Calu3 (cell line): ENCODE measurements around the gene MUC6. TPM values are rescaled to one million over a fixed set of nuclear protein-coding genes. Genes with fewer than 3 reads are reported as not detected.

Experiments used
- BruUV-seq: library from RNA; stranded (reverse); fragments of 400-500 nt; replicated peaks from 2 replicates; lab custom pipeline; 2021; lab: Mats Ljungman, UMichigan
- CTCF ChIA-PET: fragments of 300-600 bp; sonication (Branson Sonifier 250); formaldehyde crosslinking; loops from one replicate; lab custom pipeline; 2022; ENCODE audit warnings: antibody characterized with exemption; lab: Charles Lee
- DNase-seq: peaks from one replicate; pipeline ENCODE4 v3.0.0; 2022
- H3K27ac Mint-ChIP-seq: one replicate; pipeline ENCODE4 v1.8.0; 2022; ENCODE audit warnings: mixed read lengths; ENCODE audit not compliant: unreplicated experiment
- H3K27me3 Mint-ChIP-seq: one replicate; pipeline ENCODE4 v1.8.0; 2022; ENCODE audit warnings: mixed read lengths; ENCODE audit not compliant: unreplicated experiment
- H3K36me3 Mint-ChIP-seq: one replicate; pipeline ENCODE4 v1.8.0; 2022; ENCODE audit warnings: mild to moderate bottlenecking, moderate library complexity, mixed read lengths; ENCODE audit not compliant: insufficient read depth, unreplicated experiment
- H3K4me1 Mint-ChIP-seq: one replicate; pipeline ENCODE4 v1.8.0; 2022; ENCODE audit warnings: mild to moderate bottlenecking, low read depth, mixed read lengths; ENCODE audit not compliant: unreplicated experiment
- H3K4me3 Mint-ChIP-seq: one replicate; pipeline ENCODE4 v1.8.0; 2022; ENCODE audit warnings: mild to moderate bottlenecking, low read depth, moderate library complexity, mixed read lengths; ENCODE audit not compliant: unreplicated experiment
- H3K9me3 Mint-ChIP-seq: one replicate; pipeline ENCODE4 v1.8.0; 2022; ENCODE audit warnings: low read depth, mixed read lengths; ENCODE audit not compliant: unreplicated experiment
- CTCF ChIP-seq: fragments of 200-600 bp; IDR thresholded peaks from one replicate; pipeline ENCODE4 v1.8.0; 2022; ENCODE audit warnings: antibody characterized with exemption; ENCODE audit not compliant: unreplicated experiment
- intact Hi-C: fragments of 100-400 bp; cut with micrococcal nuclease; formaldehyde crosslinking; loops from one replicate; pipeline ENCODE4 v1.10.0; 2022; ENCODE audit not compliant: unreplicated experiment
- total RNA-seq: library from RNA; stranded (reverse); gene quantifications from 2 replicates; pipeline ENCODE4 v1.2.3, GENCODE V29; 2022

Gene MUC6
- total RNA-seq, 1 experiment from 2014 or later: 0.73 TPM

GRCh38 chr11:968822-969221 lies 67.7 kb downstream of the MUC6 start:
- DNase-seq: no peak
- no peak for TF ChIP-seq CTCF
- Mint-ChIP-seq H3K4me1 (no peaks in the 10 kb centered on the region), H3K36me3 (peaks cover 48% of the 10 kb centered on the region), H3K27ac (no peak overlapping the region), H3K4me3 (no peak overlapping the region), H3K27me3 (no peaks in the 10 kb centered on the region), H3K9me3 (no peaks in the 10 kb centered on the region)
- CTCF ChIA-PET: no interaction called here
- no TSS peak for BruUV-seq
- intact Hi-C loops: no loop called here

- Mint-ChIP-seq H3K36me3 (peaks cover 45% of the 10 kb centered on the region), H3K4me3 (no peak overlapping the region), H3K27ac (no peak overlapping the region), H3K9me3 (no peaks in the 10 kb centered on the region), H3K27me3 (no peaks in the 10 kb centered on the region), H3K4me1 (no peaks in the 10 kb centered on the region)
- CTCF ChIA-PET: interaction anchor here (1.1 kb wide), 1 partner anchor 16 kb away, joined by 5 read pairs; no protein-coding TSS in a partner anchor
- TF ChIP-seq CTCF: no peak
- no peak for DNase-seq
- no TSS peak for BruUV-seq
- intact Hi-C loops: no loop called here
Observed at GRCh38 chr11:967995-968751, 68.3 kb downstream of the MUC6 start.

GRCh38 chr11:965206-965775 lies 71.2 kb downstream of the MUC6 start:
- no TSS peak for BruUV-seq
- DNase-seq: no peak
- Mint-ChIP-seq H3K27me3 (no peaks in the 10 kb centered on the region), H3K4me1 (no peaks in the 10 kb centered on the region), H3K27ac (no peak overlapping the region), H3K36me3 (peaks cover 38% of the 10 kb centered on the region), H3K9me3 (no peaks in the 10 kb centered on the region), H3K4me3 (no peak overlapping the region)
- intact Hi-C loops: no loop called here
- CTCF ChIA-PET: no interaction called here
- TF ChIP-seq CTCF: no peak

GRCh38 chr11:963852-964251 lies 72.7 kb downstream of the MUC6 start:
- Mint-ChIP-seq H3K4me1 (no peaks in the 10 kb centered on the region), H3K27me3 (no peaks in the 10 kb centered on the region), H3K36me3 (peaks cover 36% of the 10 kb centered on the region), H3K4me3 (no peak overlapping the region), H3K9me3 (no peaks in the 10 kb centered on the region), H3K27ac (no peak overlapping the region)
- BruUV-seq: no TSS peak
- intact Hi-C loops: no loop called here
- CTCF ChIA-PET: no interaction called here
- DNase-seq: no peak
- TF ChIP-seq CTCF: no peak

Other genes starting within 250 kb of the MUC6 start
- not detected in 2 replicates for gene CEND1, start 246.6 kb downstream of the MUC6 start, total RNA-seq
- 44.5 and 53.6 TPM in 2 replicates for gene SLC25A22, start 238.4 kb downstream of the MUC6 start, total RNA-seq
- 15.9 and 16.3 TPM in 2 replicates for gene PIDD1, start 231.5 kb downstream of the MUC6 start, total RNA-seq
- gene RPLP2, start 226.8 kb downstream of the MUC6 start, total RNA-seq: 1,351 and 1,381 TPM in 2 replicates
- 134 and 151 TPM in 2 replicates for gene PNPLA2, start 217.8 kb downstream of the MUC6 start, total RNA-seq
- gene CRACR2B, start 208.8 kb downstream of the MUC6 start, total RNA-seq: 33.4 and 35.3 TPM in 2 replicates
- gene CD151, start 203.8 kb downstream of the MUC6 start, total RNA-seq: 472 and 482 TPM in 2 replicates
- 107 and 115 TPM in 2 replicates for gene POLR2L, start 194.2 kb downstream of the MUC6 start, total RNA-seq
- 28.9 and 36.3 TPM in 2 replicates for gene TSPAN4, start 193.9 kb downstream of the MUC6 start, total RNA-seq
- 134 and 150 TPM in 2 replicates for gene CHID1, start 125.9 kb downstream of the MUC6 start, total RNA-seq
- 82.9 and 92.9 TPM in 2 replicates for gene AP2A2, start 110.8 kb downstream of the MUC6 start, total RNA-seq
- 0.05 TPM in 1 of 2 replicates, not detected in the other for gene MUC2, start 38.2 kb upstream of the MUC6 start, total RNA-seq
- gene MUC5AC, start 121.2 kb upstream of the MUC6 start, total RNA-seq: 51.2 and 145 TPM in 2 replicates
- gene MUC5B, start 186.3 kb upstream of the MUC6 start, total RNA-seq: 3.4 and 10.5 TPM in 2 replicates